Measurements from ENCODE around the gene BUD23. TPM values are rescaled to one million over a fixed set of nuclear protein-coding genes. Genes with fewer than 3 reads are reported as not detected.

BUD23 gene
- total and polyA plus RNA-seq, 2 experiments from 2014 or later = 62.1 to 117 TPM

DNA sequence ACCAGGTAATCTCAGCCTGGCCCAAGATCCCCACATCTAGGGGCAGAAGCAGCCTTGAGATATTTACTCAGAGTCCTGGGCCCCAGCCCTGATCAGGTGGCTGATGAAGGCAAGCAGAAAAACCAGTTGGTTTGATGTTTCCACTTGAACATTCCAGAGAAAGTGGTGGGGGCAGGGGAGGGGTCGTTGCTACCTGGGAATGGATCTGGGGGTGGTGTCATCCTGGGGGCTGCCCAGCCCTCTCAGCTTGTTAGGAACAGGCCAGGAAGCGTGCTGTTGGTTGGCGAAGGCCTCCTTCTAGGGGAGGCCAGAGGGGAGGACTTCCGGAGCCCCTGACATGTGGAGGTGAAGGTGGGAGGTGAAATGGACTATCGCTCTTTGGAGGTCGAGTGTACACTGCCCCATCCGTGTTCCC is 58.9 kb downstream of the BUD23 start:
- peaks cover 1% of the 10 kb centered on the region; the same call in 1 of the 3 replicates for H3K9me3 Mint-ChIP-seq
- TF ChIP-seq ZNF114 (CRISPR knock-in tag; IDR thresholded peaks at IDR 0.05) (0 out of 2 replicates have a peak, but pooled peaks have one; percentile 23), STAT1 (IDR thresholded peaks at IDR 0.05; ENCODE audit: unreplicated experiment) (no peak), EZH2phosphoT487 (IDR thresholded peaks at IDR 0.05; ENCODE audit: unreplicated experiment) (no peak), CREB1 (CRISPR knock-in tag; IDR thresholded peaks at IDR 0.05; ENCODE audit: low read depth) (peak; percentile 15; the same call in 1 of the 2 replicates), EZH2 (IDR thresholded peaks at IDR 0.05; ENCODE audit: low read depth, unreplicated experiment) (no peak), JUNB (IDR thresholded peaks at IDR 0.05; ENCODE audit: unreplicated experiment) (no peak)
- TF ChIP-seq, protein P1, sequence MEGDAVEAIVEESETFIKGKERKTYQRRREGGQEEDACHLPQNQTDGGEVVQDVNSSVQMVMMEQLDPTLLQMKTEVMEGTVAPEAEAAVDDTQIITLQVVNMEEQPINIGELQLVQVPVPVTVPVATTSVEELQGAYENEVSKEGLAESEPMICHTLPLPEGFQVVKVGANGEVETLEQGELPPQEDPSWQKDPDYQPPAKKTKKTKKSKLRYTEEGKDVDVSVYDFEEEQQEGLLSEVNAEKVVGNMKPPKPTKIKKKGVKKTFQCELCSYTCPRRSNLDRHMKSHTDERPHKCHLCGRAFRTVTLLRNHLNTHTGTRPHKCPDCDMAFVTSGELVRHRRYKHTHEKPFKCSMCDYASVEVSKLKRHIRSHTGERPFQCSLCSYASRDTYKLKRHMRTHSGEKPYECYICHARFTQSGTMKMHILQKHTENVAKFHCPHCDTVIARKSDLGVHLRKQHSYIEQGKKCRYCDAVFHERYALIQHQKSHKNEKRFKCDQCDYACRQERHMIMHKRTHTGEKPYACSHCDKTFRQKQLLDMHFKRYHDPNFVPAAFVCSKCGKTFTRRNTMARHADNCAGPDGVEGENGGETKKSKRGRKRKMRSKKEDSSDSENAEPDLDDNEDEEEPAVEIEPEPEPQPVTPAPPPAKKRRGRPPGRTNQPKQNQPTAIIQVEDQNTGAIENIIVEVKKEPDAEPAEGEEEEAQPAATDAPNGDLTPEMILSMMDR (conservative IDR thresholded peaks at IDR 0.05; ENCODE audit: low read depth in 2 of 2) = no peak
- TF ChIP-seq, protein P2, sequence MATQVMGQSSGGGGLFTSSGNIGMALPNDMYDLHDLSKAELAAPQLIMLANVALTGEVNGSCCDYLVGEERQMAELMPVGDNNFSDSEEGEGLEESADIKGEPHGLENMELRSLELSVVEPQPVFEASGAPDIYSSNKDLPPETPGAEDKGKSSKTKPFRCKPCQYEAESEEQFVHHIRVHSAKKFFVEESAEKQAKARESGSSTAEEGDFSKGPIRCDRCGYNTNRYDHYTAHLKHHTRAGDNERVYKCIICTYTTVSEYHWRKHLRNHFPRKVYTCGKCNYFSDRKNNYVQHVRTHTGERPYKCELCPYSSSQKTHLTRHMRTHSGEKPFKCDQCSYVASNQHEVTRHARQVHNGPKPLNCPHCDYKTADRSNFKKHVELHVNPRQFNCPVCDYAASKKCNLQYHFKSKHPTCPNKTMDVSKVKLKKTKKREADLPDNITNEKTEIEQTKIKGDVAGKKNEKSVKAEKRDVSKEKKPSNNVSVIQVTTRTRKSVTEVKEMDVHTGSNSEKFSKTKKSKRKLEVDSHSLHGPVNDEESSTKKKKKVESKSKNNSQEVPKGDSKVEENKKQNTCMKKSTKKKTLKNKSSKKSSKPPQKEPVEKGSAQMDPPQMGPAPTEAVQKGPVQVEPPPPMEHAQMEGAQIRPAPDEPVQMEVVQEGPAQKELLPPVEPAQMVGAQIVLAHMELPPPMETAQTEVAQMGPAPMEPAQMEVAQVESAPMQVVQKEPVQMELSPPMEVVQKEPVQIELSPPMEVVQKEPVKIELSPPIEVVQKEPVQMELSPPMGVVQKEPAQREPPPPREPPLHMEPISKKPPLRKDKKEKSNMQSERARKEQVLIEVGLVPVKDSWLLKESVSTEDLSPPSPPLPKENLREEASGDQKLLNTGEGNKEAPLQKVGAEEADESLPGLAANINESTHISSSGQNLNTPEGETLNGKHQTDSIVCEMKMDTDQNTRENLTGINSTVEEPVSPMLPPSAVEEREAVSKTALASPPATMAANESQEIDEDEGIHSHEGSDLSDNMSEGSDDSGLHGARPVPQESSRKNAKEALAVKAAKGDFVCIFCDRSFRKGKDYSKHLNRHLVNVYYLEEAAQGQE (IDR thresholded peaks at IDR 0.05; ENCODE audit: unreplicated experiment) = no peak
- TF ChIP-seq, protein P3, sequence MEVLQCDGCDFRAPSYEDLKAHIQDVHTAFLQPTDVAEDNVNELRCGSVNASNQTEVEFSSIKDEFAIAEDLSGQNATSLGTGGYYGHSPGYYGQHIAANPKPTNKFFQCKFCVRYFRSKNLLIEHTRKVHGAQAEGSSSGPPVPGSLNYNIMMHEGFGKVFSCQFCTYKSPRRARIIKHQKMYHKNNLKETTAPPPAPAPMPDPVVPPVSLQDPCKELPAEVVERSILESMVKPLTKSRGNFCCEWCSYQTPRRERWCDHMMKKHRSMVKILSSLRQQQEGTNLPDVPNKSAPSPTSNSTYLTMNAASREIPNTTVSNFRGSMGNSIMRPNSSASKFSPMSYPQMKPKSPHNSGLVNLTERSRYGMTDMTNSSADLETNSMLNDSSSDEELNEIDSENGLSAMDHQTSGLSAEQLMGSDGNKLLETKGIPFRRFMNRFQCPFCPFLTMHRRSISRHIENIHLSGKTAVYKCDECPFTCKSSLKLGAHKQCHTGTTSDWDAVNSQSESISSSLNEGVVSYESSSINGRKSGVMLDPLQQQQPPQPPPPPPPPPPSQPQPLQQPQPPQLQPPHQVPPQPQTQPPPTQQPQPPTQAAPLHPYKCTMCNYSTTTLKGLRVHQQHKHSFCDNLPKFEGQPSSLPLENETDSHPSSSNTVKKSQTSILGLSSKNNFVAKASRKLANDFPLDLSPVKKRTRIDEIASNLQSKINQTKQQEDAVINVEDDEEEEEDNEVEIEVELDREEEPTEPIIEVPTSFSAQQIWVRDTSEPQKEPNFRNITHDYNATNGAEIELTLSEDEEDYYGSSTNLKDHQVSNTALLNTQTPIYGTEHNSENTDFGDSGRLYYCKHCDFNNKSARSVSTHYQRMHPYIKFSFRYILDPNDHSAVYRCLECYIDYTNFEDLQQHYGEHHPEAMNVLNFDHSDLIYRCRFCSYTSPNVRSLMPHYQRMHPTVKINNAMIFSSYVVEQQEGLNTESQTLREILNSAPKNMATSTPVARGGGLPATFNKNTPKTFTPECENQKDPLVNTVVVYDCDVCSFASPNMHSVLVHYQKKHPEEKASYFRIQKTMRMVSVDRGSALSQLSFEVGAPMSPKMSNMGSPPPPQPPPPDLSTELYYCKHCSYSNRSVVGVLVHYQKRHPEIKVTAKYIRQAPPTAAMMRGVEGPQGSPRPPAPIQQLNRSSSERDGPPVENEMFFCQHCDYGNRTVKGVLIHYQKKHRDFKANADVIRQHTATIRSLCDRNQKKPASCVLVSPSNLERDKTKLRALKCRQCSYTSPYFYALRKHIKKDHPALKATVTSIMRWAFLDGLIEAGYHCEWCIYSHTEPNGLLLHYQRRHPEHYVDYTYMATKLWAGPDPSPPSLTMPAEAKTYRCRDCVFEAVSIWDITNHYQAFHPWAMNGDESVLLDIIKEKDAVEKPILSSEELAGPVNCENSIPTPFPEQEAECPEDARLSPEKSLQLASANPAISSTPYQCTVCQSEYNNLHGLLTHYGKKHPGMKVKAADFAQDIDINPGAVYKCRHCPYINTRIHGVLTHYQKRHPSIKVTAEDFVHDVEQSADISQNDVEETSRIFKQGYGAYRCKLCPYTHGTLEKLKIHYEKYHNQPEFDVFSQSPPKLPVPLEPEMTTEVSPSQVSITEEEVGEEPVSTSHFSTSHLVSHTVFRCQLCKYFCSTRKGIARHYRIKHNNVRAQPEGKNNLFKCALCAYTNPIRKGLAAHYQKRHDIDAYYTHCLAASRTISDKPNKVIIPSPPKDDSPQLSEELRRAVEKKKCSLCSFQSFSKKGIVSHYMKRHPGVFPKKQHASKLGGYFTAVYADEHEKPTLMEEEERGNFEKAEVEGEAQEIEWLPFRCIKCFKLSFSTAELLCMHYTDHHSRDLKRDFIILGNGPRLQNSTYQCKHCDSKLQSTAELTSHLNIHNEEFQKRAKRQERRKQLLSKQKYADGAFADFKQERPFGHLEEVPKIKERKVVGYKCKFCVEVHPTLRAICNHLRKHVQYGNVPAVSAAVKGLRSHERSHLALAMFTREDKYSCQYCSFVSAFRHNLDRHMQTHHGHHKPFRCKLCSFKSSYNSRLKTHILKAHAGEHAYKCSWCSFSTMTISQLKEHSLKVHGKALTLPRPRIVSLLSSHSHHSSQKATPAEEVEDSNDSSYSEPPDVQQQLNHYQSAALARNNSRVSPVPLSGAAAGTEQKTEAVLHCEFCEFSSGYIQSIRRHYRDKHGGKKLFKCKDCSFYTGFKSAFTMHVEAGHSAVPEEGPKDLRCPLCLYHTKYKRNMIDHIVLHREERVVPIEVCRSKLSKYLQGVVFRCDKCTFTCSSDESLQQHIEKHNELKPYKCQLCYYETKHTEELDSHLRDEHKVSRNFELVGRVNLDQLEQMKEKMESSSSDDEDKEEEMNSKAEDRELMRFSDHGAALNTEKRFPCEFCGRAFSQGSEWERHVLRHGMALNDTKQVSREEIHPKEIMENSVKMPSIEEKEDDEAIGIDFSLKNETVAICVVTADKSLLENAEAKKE (CRISPR knock-in tag; IDR thresholded peaks at IDR 0.05) = no peak
- Histone ChIP-seq H3K27me3 (ENCODE audit: insufficient read depth) (peaks cover 35% of the 10 kb centered on the region), H3K4me1 (ENCODE audit: insufficient read depth) (peaks cover 31% of the 10 kb centered on the region), H4K20me1 (replicated peaks; ENCODE audit: insufficient read depth) (peaks cover 6% of the 10 kb centered on the region), H3K79me2 (replicated peaks; ENCODE audit: insufficient read depth) (no peaks in the 10 kb centered on the region), H3K36me3 (ENCODE audit: insufficient read depth) (no peaks in the 10 kb centered on the region), H3K4me3 (peak overlapping the region; percentile 44), H3K27ac (ENCODE audit: low read depth) (no peak overlapping the region; the same call in 1 of the 2 replicates), H2AFZ (no peak overlapping the region), H3F3A (replicated peaks; ENCODE audit: low read depth) (peaks cover 8% of the 10 kb centered on the region), H3K4me2 (peak overlapping the region; percentile 79), H3K9me2 (ENCODE audit: insufficient read depth) (no peaks in the 10 kb centered on the region)
- ATAC-seq (peak; percentile 17), DNase-seq (ENCODE audit: low spot score) (peak; percentile 95)
- H3K4me3 Mint-ChIP-seq = peak overlapping the region; percentile 61
- peaks cover 31% of the 10 kb centered on the region for H3K27me3 Mint-ChIP-seq (ENCODE audit: insufficient read depth, low read depth, poor library complexity)
- H3K4me1 Mint-ChIP-seq = peaks cover 38% of the 10 kb centered on the region
- H3K27ac Mint-ChIP-seq = peak overlapping the region; percentile 98
- no peaks in the 10 kb centered on the region; the same call in 2 of the 3 replicates for H3K36me3 Mint-ChIP-seq (ENCODE audit: low read depth)

Data from GM23338 (cell line).